ENCODE measurements around the gene POU4F3.

GRCh38 chr5:146310540-146310939 lies 28.1 kb upstream of the POU4F3 start:
- TF ChIP-seq SIN3A (IDR thresholded peaks at IDR 0.05; ENCODE audit: low read depth): no peak
- TF ChIP-seq CTCF (IDR thresholded peaks at IDR 0.05 in 2 of 3, conservative IDR thresholded peaks at IDR 0.05 in 1 of 3; ENCODE audit: borderline replicate concordance in 1 of 3, insufficient read depth in 1 of 3, low read depth in 2 of 3, low read length in 2 of 3): no peak
- no peak for TF ChIP-seq YY1 (IDR thresholded peaks at IDR 0.05; ENCODE audit: extremely low read depth, insufficient replicate concordance, low read depth, low read length)
- TF ChIP-seq ELF1 (IDR thresholded peaks at IDR 0.05; ENCODE audit: borderline replicate concordance, low read depth): no peak
